Measurements from ENCODE around the gene VIPR2. TPM values are rescaled to one million over a fixed set of nuclear protein-coding genes. Genes with fewer than 3 reads are reported as not detected.

The VIPR2 gene
- total and polyA plus RNA-seq, 4 donors: 0.02 to 0.91 (median 0.73) TPM

DNA sequence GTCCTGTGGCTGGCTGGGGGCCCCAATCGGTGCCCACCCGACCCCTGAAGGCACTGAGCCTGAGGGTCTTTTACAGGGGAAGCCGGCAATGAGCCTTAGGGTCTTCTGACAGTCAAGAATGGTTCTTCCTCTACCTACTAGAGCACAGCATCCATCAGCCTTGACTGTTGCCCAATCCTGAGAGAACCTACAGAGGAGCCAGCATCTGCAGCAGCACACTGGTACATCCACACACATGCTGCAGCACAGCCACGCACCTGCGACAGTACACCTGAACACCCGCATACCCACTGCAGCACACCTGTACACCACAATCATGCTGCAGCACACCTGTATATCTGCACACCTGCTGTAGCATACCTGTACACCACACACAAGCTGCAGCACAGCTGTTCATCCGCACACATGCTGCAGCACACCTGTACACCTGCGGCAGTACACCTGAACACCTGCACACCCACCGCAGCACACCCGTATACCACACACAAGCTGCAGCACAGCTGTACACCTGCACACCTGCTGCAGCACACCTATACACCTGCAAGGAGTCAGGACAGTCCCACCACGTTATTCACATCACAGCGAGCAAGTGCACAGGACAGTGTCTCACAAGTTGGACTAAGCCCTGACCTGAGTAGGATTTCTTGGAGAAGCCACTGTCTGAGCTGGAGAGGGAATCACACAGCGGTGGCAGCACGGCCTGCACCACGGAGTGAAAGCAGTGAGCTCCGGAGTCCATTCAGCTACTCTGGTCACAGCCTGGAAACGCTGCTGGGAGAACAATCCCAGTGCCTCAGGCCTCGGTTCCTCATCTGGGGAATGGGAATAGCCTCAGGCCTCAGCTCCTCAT, 56.4 kb downstream of the VIPR2 start:
- ATAC-seq (ENCODE audit: insufficient read depth, low FRiP score) (no peak), DNase-seq (no peak)
- no peak overlapping the region for H3K9ac ChIP-seq (ENCODE audit: insufficient read depth in 1 of 2, low read length in 2 of 2)
- no peak overlapping the region for H3K27ac ChIP-seq (ENCODE audit: low read depth in 1 of 2, low read length in 1 of 2)
- 88% methylated on average over 18 of the region's 18 CpGs for WGBS, 2 donors
- no peaks in the 10 kb centered on the region for H3K27me3 ChIP-seq (ENCODE audit: control insufficient read depth in 3 of 3, insufficient read depth in 3 of 3, low read length in 2 of 3)
- H3K36me3 ChIP-seq (ENCODE audit: control insufficient read depth in 4 of 4, insufficient read depth in 4 of 4, low read length in 4 of 4): no peaks in the 10 kb centered on the region
- H3K4me1 ChIP-seq (ENCODE audit: control insufficient read depth in 5 of 5, insufficient read depth in 5 of 5, low read length in 5 of 5): peaks cover 0 to 4% (median 0%) of the 10 kb centered on the region in 5 donors
- no peak overlapping the region for H3K4me3 ChIP-seq
- TF ChIP-seq, protein P1, sequence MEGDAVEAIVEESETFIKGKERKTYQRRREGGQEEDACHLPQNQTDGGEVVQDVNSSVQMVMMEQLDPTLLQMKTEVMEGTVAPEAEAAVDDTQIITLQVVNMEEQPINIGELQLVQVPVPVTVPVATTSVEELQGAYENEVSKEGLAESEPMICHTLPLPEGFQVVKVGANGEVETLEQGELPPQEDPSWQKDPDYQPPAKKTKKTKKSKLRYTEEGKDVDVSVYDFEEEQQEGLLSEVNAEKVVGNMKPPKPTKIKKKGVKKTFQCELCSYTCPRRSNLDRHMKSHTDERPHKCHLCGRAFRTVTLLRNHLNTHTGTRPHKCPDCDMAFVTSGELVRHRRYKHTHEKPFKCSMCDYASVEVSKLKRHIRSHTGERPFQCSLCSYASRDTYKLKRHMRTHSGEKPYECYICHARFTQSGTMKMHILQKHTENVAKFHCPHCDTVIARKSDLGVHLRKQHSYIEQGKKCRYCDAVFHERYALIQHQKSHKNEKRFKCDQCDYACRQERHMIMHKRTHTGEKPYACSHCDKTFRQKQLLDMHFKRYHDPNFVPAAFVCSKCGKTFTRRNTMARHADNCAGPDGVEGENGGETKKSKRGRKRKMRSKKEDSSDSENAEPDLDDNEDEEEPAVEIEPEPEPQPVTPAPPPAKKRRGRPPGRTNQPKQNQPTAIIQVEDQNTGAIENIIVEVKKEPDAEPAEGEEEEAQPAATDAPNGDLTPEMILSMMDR (IDR thresholded peaks at IDR 0.05; ENCODE audit: control extremely low read depth, extremely low read depth): no peak
- H3K9me3 ChIP-seq (ENCODE audit: control insufficient read depth in 4 of 4, insufficient read depth in 3 of 4, low read length in 3 of 4): peaks cover 0 to 7% (median 0%) of the 10 kb centered on the region in 4 donors

DNA sequence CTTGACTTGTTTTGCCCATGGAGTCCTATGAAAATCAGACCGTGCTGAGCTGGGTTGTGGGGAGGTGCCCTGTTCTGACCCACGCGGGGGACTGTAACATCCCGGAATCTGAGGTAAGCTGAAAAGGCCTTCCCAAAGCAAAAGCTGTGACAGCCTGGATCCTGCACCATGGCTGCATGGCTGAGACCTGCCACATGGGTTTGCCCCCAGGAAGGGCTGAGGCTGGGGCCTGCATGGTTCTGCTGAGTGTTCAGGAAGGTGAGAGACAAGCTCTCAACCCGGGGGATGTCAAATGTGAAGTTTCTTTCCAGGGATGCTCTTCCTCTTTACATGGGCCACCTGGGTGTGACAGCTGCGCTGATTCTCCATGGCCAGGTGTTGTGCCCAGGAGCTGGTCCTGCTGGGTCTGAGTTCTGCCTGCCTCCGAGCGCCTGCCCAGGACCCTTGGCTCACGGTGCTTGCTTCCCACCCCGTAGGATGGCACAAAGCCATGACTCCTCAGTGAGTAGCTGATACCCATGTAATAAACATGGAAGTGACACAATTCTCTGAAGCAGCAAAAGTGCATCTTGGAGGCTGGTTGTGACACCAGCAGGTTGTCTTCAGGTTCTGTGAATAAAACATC, 58.3 kb downstream of the VIPR2 start:
- ATAC-seq (ENCODE audit: insufficient read depth, low FRiP score): no peak
- H3K27ac ChIP-seq (ENCODE audit: low read depth in 1 of 2, low read length in 1 of 2): no peak overlapping the region
- 80 to 85% methylated on average over 10 of the region's 10 CpGs for WGBS, 2 donors
- H3K4me1 ChIP-seq (ENCODE audit: control insufficient read depth in 5 of 5, insufficient read depth in 5 of 5, low read length in 5 of 5): peaks cover 0 to 4% (median 0%) of the 10 kb centered on the region in 5 donors
- no peak overlapping the region for H3K9ac ChIP-seq (ENCODE audit: insufficient read depth in 1 of 2, low read length in 2 of 2)
- TF ChIP-seq, protein P1 (IDR thresholded peaks at IDR 0.05; ENCODE audit: control extremely low read depth, extremely low read depth): no peak
- no peaks in the 10 kb centered on the region for H3K27me3 ChIP-seq (ENCODE audit: control insufficient read depth in 3 of 3, insufficient read depth in 3 of 3, low read length in 2 of 3)
- DNase-seq: no peak
- peaks cover 0 to 6% (median 0%) of the 10 kb centered on the region in 4 donors for H3K9me3 ChIP-seq (ENCODE audit: control insufficient read depth in 4 of 4, insufficient read depth in 3 of 4, low read length in 3 of 4)
- H3K36me3 ChIP-seq (ENCODE audit: control insufficient read depth in 4 of 4, insufficient read depth in 4 of 4, low read length in 4 of 4): no peaks in the 10 kb centered on the region
- no peak overlapping the region for H3K4me3 ChIP-seq

DNA sequence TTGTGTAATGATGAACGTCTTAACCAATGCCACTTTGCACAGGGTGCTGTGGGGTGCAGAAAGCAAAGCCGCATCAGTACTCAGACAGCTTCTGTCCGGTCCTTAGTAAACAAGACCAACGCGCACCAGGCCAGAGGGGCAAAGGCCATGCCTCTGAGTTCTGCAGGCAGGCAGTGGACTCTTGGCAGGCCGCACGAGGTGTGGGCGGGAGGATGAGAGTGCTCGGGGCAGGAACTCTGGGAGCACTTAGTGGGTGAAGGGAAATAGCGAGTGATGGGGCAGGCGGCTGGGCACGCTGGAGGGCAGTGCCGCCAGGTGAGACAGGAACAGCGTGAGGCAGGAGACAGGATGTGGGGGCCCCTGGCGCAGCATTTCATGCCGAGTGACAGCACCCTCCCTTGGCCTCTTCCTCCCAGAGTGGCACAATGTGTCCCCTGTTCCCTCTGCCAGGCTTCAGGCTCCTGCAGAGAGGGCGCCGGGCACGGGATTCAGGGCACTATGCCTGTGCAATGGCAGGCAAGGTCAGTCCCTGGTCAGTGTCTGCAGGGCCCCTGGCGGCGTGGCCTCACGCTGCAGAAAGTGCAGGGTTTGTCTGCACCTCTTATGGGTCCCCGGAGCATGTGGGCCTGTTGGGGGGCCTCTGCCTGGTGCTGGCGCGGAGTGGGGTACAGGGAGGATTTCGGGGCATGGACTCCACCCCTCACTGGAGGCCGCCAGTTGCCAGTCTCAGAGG, 60.4 kb downstream of the VIPR2 start:
- no peak overlapping the region for H3K9ac ChIP-seq (ENCODE audit: insufficient read depth in 1 of 2, low read length in 2 of 2)
- peak overlapping the region in 1 of 2 donors; percentile 36 for H3K27ac ChIP-seq (ENCODE audit: low read depth in 1 of 2, low read length in 1 of 2)
- DNase-seq: no peak
- 79% methylated on average over 27 of the region's 27 CpGs for WGBS, 2 donors
- no peak overlapping the region for H3K4me3 ChIP-seq
- TF ChIP-seq, protein P1 (IDR thresholded peaks at IDR 0.05; ENCODE audit: control extremely low read depth, extremely low read depth): no peak
- ATAC-seq (ENCODE audit: insufficient read depth, low FRiP score): peak; percentile 11
- H3K4me1 ChIP-seq (ENCODE audit: control insufficient read depth in 5 of 5, insufficient read depth in 5 of 5, low read length in 5 of 5): peaks cover 0 to 4% (median 0%) of the 10 kb centered on the region in 5 donors
- H3K36me3 ChIP-seq (ENCODE audit: control insufficient read depth in 4 of 4, insufficient read depth in 4 of 4, low read length in 4 of 4): no peaks in the 10 kb centered on the region
- H3K27me3 ChIP-seq (ENCODE audit: control insufficient read depth in 3 of 3, insufficient read depth in 3 of 3, low read length in 2 of 3): no peaks in the 10 kb centered on the region
- H3K9me3 ChIP-seq (ENCODE audit: control insufficient read depth in 4 of 4, insufficient read depth in 3 of 4, low read length in 3 of 4): peaks cover 0 to 6% (median 0%) of the 10 kb centered on the region in 4 donors

Measured in lung (tissue), 12 donors.